Epithelial cell of esophagus (primary cell): ENCODE data around the gene IYD.

ENCODE experiments used
- DNase-seq: peaks from one replicate; pipeline ENCODE4 v3.0.0; 2010; ENCODE audit warnings: low read depth
- H3K4me3 ChIP-seq: 2 replicates; pipeline ENCODE4 v1.5.1; 2011; ENCODE audit warnings: mild to moderate bottlenecking, low read length, control low read depth
- TF ChIP-seq, protein P1 (sequence below): IDR thresholded peaks from 2 replicates; pipeline ENCODE4 v1.5.1; 2011; ENCODE audit warnings: low read depth, mild to moderate bottlenecking, low read length, control low read depth, inconsistent platforms; ENCODE audit not compliant: insufficient read depth; ENCODE audit errors: missing control alignments

IYD gene

DNA sequence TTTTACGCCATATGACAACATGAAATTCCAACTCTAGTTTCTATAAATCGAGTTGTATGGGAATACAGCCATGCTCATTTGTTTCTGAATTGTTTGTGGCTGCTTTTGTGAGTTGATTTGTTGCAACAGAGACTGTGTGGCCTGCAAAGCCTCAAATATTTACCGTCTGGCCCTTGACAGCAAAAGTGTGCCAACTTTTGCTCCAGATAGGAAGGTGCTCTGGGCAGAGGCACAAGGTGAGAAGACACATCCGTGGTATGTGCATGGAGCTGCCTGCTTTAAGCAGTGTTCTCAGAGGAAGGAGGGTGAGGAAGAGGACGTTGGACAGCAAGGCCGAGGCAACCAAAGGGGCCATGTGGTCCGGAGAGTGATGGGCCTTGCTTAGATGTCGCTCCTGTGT, 57.4 kb downstream of the IYD start:
- DNase-seq, result no peak
- TF ChIP-seq, protein P1, sequence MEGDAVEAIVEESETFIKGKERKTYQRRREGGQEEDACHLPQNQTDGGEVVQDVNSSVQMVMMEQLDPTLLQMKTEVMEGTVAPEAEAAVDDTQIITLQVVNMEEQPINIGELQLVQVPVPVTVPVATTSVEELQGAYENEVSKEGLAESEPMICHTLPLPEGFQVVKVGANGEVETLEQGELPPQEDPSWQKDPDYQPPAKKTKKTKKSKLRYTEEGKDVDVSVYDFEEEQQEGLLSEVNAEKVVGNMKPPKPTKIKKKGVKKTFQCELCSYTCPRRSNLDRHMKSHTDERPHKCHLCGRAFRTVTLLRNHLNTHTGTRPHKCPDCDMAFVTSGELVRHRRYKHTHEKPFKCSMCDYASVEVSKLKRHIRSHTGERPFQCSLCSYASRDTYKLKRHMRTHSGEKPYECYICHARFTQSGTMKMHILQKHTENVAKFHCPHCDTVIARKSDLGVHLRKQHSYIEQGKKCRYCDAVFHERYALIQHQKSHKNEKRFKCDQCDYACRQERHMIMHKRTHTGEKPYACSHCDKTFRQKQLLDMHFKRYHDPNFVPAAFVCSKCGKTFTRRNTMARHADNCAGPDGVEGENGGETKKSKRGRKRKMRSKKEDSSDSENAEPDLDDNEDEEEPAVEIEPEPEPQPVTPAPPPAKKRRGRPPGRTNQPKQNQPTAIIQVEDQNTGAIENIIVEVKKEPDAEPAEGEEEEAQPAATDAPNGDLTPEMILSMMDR, result no peak
- no peak overlapping the region for H3K4me3 ChIP-seq

DNA sequence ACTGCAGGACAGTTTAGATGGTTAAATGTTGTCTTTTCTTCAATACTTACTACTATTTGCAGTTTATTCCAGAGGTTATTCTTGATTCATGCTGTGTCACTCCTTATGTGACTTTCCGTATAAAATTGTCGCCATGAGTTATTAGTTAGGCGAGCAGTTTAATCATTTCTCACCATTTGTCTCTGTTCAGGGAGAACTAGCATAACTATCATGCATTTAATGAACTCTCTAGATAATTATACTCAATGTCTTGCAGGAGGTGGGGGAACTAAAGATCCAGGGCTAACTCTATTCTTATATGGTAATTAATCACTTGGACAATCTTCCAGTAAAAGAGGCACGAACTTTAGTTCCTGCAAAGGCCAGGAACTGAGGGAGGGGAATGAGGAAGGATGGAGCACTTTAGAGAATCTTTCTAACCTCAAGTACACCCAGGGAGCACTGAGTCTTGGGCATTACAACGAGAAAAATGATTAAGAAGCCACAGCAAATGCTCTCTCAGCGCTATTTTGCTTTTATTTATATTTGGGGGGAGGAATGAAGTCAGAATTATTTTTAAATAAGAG, 58.3 kb downstream of the IYD start:
- DNase-seq, result no peak
- no peak overlapping the region for H3K4me3 ChIP-seq
- TF ChIP-seq, protein P1, result no peak

DNA sequence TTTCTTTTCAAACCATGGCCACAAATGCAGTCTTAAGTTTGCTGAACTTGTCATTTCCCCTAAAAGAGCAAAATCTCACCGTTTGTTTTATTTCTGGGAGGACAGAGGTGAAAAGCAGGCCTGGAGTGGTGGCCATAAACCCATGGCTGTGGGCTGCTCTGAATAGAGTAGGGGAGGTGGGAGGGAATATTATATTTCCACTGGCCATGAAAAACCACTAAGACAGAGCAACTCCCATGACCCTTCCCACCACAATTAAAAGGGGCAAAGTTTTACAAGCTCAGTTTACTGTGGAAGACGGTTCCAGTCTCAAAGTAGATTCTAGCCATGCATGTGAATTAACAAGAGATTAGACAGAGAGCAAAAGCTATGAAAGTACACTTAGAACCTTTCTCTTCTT, 59.0 kb downstream of the IYD start:
- DNase-seq, result no peak
- TF ChIP-seq, protein P1, result no peak
- no peak overlapping the region for H3K4me3 ChIP-seq

DNA sequence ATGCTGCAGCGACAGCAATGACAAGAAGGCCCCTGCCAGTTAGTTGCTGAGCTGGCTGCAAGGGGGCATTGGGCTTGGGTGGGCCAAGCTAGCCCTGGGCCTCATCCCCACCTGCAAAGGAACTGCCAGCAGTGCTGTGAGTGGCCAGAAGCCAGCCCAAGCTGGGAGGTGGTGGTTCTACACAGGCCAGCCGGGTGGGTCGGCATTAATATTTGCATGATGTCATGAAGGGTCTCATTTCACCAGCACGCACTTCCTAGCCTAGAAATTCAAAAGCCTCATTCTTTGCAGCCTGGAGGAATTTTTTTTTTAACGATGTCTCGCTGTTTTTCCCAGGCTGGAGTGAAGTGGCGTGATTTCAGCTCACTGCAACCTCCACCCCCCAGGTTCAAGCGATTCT, 62.0 kb downstream of the IYD start:
- no peak overlapping the region for H3K4me3 ChIP-seq
- TF ChIP-seq, protein P1, result no peak
- DNase-seq, result no peak

DNA sequence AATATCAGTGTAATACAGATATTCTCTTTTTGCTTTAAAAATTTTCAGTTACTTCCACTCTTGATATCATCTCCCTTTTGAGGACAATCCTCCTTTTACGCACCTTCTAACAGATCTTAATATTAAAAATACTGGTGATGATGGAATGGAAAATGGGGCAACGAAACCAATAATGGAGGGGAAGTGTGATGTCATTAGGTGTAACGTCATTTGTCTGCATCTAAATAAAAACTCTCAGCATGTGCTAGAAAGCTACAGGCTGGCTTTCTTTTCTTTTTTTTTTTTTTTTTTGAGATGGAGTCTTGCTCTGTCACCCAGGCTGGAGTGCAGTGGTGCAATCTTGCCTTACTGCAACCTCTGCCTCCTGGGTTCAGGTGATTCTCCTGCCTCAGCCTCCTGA, 66.5 kb downstream of the IYD start:
- no peak for DNase-seq
- TF ChIP-seq, protein P1, result no peak

DNA sequence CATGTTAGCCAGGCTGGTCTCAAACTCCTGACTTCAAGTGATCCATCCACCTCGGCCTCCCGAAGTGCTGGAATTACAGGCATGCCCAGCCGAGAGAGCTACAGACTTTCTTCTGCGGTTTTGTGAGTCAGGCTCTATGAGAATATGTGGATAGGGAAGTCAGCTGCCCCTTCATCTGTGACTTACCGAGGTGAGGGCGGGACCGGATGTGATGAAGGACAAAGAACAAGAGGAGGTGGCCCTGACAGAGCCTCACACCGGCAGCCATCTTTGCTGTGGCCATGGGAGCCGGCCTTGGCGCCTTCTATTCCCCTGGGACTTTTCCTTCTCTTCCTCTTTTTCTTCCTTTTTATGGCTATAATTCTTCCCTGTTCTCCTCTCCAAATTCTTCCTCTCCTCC, 67.0 kb downstream of the IYD start:
- no peak overlapping the region for H3K4me3 ChIP-seq
- no peak for DNase-seq
- TF ChIP-seq, protein P1, result no peak

More for the DNA sequence above, 66.5 kb downstream of the IYD start:
- no peak overlapping the region for H3K4me3 ChIP-seq

DNA sequence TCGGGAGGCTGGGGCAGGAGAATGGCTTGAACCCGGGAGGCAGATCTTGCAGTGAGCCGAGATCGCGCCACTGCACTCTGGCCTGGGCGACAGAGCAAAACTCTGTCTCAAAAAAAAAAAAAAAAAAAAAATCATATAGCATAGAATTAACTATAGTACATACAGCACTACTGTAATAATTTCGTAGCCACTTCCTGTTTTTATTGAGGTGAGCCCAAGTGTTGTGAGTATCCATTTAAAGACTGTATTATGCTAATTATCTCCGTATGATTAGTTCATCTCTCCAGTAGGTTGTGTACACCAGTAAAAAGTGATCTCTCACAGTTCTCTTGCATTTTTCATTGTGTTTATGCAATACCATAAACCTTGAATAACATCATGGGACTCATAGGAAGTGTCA, 70.6 kb downstream of the IYD start:
- H3K4me3 ChIP-seq, result no peak overlapping the region
- TF ChIP-seq, protein P1, result no peak
- no peak for DNase-seq
